HG02885 (cell line): ENCODE measurements around the gene AP3D1.
A peak's percentile ranks its signal among the peaks of the same experiment; 100 is the strongest.

Experiments
- ATAC-seq: cut with Tn5 transposase; IDR thresholded peaks from one replicate; pipeline ENCODE4 v1.9.1; 2021; ENCODE audit warnings: mild to moderate bottlenecking; ENCODE audit not compliant: unreplicated experiment, poor library complexity

AP3D1 gene

DNA sequence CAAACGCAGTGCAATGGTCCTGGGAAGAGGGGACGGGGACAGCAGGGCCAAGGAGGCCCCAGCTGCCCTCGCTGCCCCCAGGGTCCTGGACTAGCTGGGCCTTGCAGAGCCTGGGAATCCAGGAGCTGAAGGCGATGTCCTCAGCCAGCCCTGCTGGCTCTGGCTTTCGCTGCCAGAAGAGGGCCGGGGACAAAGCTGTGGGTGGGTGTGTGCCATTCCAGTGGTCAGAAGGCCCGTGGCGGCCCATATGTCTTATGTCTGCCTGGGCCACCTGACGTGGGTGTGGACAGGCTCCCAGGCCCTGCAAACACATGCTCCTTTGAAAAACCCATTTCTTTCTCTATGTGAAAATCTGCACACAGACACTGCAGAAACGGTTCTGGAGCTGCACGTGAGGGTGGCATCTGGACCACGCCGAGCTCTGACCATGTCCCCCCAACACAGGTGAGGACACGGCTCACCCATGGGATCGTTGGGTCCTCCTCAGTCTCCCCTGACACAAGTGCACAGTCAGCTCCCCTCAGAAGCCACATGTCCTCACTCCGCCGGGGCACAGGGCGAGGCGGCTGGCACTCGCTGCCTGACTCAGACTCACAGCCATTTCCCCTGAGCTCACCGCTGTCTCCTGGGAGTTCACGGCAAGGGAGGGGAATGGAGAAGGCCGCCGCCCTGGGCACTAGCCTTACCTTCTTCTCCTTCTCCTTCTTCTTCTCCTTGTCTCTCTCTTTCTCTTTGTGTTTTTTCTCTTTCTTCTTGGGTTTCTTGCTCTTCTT lies 37.7 kb downstream of the AP3D1 start:
- ATAC-seq, result no peak

DNA sequence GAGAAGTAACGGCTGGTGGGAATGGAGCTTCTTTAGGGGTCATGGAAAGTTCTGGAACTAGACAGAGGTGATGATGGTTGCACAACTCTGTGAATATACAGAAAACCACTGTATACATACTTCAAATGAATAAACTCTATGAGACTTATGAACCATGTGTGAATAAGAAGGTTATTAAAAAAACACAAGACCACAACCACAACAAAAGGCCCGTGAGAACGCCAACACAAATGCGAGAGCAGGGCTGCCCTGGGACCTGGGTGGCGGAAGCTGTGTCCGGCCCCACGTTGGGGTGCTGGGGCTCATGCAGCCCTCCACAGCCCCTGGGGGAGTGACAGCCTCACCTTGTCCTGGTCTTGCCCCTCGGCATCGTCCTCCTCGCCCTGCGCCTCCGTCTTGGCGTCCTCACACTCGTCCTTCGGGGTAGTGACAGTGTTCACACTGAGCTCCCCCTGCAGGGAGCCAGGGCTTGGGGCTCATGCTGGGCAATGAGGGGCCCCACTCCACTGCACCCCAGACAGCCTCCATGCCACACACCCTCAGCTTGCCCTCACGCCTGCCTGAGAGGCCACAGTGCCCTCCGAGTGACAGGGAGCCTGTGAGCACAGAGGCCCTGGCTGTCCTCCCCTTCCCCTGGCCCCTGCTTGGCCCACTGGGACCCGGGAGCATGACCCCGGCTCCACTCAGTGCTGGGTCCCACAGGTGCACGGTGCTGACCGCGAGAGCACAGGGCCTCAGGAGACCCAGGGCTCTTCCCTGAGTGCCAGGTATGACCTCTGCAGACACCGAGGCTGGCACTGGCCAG lies 38.6 kb downstream of the AP3D1 start:
- ATAC-seq, result no peak

DNA sequence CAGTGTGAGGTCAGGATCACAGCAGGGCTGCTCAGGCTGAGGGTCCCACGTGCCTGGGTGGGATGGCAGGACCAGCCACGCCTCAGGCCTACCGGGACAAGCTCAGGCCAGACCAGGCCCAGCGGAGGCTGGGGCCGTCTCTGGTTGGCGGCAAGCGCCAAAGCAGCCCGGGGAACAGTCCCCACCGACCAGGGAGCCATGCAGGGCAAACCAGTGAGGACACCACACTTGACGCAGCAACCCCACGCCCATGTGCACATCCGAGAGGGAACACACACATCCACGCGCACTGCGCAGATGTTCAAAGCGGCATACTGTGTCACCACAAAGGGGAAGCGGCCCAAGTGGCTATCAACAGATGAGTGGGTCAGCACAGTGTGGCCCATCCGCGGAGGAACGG lies 39.5 kb downstream of the AP3D1 start:
- no peak for ATAC-seq

DNA sequence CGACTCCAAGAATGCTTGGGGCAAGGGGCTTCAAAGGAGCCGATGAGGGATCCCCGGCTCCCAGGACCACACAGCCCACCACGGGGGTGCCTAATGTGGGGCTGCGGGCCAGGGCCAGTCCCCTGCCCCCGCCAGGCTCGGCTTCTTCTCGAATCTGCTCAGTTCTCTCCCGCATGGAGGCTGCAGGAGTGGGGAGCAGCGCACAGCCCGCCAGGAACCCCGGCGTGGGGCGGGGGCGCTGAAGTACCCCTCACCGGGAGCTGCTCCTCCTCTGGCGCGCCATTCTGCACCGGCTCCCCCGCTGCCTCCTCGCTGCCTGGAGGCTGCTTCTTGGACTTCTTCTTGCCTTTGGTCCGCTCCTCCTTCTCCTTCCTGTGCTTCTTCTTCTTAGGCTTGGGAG lies 39.9 kb downstream of the AP3D1 start:
- no peak for ATAC-seq

DNA sequence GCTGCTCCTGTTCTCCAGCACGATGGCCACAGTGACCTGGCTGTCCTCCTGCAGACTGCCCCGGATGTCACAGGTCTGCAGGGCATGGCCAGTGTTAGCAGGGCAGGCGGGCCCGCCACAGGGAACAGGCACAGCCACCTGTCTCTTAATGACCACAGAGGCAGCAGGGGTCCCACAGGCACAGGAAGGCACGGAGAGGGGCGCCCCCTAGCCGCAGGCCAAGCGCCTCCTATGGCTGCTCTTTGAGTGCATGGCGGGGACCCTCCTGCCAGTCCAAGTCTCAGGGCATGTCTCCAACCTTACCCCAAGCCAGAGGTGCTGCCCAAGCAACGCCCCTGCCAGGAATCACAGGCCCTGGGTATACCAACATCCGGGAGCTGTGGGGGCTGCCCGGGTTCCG lies 40.5 kb downstream of the AP3D1 start:
- ATAC-seq, result no peak

DNA sequence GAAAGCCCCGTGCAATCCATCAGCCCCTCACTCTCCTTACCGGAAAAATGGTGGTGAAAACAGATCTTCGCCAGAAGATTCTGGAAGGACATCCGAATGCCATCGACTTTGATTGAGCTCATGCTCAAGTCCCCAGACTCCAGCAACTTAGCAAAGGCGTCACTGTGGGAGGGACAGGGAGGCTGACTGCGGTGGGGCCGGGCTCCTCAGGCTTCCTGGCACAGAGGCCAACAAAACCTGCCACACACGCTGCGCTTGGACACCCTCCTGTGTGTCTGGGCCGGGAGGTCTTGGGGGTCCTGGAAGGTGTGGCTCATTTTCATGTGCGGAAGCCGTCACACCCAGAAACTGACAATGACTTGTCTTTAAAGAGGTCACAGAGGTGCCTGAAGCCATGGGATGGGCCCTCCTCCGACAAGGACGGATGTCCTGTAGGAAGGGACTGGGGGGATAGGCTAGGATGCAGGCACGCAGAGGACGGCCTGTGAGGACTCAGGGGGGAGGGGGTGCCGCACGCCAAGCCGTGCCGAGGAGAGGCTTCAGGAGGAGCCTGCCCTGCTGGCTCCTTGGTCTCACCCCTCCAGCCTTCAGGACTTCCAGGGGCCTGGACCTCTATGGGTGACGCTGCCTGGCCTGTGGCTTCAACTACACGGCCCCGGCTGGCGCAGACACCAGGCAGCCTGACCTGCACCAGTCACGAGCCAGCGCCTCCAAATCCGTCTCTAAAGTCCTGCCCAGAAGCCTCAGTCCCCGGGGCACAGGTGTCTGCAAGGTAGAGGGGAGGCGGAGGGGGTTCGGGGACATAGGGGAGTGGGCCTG lies 42.1 kb downstream of the AP3D1 start:
- ATAC-seq, result no peak

DNA sequence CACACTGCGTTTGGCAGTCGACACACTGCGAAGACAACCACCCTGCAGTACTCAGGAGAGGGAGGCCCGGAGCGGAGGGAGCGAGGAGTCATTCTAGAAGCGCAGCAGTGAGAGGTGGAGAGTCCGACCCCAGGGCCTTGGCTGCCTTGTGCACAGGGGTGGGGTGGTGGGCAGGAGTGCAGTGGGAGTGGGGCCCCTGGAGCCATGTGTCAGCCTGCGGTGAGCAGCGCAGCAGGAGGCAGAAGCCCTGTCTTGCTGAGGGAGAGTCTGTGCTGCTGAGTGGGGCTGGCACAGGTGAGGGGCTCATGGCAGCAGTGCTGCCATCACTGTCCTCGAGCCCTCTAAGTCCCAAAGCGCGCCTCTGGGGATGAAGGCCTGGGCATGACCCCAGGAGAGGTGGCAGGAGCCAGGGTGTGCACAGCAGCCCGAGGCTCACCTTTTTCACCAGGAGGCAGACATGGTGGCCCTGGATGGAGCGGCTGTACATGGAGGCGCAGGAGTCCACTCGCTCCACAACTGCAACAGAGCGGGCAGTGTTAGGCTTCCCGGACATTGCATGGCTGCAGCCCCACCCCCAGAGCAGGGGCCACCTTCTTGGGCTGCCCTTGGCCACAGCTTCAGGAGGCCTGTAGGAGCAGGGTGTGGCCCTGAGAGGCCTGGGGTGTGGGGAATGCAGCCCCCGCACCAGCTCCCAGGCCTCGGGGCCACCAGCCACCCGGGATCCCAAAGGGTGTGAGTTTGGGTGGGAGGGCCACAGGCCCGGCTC lies 42.9 kb downstream of the AP3D1 start:
- no peak for ATAC-seq

DNA sequence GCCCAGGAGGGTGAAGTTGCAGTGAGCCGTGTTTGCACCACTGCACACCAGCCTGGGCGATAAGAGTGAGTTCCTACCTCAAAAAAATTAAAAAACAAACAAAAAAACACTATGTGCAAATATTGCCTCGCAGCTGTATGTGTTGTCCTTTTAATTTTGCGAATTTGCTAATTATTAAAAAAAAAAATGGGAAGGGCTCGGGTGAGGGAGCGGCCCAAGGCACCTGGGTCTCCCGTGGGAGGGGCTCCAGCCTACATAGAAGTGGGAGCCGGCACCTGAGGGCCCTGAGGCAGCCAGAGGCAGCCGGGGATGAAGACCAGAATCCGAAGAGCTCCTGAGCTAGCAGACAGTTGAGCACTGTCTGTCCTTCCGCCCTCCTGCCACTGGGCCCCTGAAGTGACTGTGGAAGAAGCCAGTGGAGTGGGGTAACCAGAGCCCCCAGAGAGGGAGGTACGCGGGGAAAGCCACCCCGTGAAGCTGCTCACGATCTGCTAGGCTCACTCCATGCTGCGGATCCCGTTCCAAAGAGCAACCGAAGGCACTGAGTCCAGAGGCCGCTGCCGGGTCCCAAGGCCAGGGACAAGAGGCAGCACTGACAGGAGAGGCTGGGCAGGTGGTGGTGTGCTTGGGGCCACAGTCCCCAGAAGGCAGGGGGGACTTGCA lies 48.2 kb downstream of the AP3D1 start:
- no peak for ATAC-seq

DNA sequence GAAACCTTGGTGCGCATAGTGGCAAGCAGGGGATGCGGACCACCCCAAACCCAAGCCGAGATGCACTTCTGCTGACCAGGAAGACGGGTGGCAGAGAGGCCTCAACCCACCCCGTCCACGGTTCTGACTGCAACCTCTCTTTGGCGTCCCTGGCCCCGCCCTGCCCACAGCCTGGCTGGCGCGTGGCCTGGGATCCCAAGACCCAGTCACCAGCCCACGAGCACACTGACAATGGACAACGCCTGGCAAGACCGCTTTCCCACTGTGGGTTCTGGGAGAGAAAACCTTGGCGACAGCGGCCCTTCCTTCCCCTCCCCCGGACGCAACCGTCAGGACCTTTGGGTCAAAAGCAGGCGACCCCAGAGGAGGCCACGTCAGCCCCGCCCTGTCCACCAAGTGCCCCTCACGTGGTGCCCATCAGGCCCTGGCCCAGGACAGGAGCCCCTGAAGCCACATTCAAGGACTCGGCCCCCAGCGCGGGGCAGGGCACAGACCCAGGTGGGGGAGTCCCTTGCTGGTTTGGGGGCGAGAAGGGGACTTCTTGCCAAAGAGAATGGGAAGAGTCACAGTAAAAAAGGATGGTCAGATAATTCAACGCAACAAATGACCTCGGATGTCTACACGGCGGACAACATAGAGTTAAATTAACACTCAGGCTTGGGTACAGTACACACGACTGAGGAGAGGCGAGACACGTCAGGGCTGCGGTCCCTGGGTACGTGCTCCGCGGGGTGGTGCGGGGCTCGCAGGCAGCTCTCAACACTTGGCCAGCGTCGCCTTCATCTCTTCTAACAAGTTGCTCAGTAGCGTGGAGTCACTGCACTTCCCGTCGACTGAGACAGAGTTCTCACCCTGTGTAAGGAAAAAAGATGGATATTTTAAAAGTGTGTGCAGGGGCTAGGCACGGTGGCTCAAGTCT lies 49.7 kb downstream of the AP3D1 start:
- no peak for ATAC-seq

DNA sequence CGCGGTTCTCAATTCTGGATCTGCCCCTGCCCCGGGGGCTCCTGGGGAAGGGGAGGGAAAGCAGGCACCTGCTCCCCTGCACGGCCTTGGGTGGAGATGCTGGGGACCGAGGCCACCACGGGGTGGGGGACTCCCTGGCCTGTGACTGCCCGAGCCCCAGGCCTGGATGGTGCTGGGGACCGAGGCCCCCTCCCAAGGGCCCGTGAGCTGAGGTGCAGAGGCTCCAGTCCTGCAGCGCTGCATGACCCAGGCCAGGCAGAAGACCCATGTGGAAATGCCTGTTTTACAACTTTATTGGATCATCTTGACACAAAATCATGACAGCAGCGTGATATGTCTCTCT lies 50.7 kb downstream of the AP3D1 start:
- ATAC-seq, result no peak

DNA sequence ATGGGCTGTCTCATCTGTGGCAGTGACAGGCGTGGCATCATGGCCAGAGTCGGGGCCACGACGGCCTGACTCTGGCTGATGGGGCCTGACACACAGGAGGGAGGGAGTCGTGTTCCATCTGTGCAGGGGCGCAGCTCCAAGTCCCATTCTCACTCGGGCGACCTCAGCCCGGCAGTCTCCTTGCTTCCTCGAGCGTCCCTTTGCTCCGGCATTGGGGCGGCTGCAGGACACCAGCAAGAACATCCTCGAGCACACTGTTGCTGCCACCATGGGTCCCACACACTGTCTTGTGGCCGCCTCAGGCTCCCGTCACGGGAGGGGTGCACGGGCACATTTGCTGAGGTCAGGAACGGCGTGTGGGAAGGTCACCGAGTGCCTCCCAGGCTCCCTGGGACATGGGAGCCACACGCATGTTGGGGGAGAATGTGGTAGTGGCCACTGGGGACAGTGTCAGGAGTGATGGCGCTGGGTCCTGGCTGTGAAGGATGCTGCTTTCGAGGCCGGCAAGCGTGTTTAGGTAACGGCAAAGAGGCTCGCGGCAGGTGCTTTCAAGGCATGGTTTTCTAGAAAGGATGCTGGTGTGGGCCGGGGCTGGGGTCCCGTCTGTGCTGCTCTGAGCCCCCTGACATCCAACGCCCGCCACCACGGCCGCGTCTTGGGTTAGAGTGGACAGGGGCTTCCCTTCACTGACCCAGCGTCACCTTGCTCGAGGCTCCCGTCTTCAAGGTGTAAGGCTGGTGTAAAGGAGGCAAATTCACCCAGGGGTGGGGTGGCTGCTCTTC lies 51.2 kb downstream of the AP3D1 start:
- ATAC-seq, result no peak

DNA sequence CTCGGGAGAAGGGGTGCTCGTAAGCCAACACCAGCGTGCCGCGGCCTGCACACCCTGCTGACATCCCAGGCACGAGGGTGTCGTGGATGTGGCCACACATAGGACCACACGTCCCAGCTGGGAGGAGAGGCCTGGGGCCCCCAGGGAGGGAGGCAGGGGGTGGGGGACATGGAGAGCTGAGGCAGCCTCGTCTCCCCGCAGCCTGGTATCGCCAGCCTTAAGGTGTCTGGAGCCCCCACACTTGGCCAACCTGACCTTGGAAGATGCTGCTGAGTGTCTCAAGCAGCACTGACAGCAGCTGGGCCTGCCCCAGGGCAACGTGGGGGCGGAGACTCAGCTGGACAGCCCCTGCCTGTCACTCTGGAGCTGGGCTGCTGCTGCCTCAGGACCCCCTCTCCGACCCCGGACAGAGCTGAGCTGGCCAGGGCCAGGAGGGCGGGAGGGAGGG lies 52.3 kb downstream of the AP3D1 start:
- ATAC-seq, result no peak

DNA sequence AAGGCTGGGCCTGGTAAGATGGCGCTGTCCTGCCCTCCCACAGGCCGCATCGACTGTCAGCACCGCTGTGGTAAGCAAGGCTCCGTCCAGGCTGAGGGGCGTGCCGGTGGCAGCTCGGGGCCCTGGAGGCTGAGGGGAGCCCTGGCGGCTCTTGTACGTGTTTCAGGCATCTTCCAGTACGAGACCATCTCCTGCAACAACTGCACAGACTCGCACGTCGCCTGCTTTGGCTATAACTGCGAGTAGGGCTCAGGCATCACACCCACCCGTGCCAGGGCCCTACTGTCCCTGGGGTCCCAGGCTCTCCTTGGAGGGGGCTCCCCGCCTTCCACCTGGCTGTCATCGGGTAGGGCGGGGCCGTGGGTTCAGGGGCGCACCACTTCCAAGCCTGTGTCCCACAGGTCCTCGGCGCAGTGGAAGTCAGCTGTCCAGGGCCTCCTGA lies 53.5 kb downstream of the AP3D1 start:
- ATAC-seq, result no peak

DNA sequence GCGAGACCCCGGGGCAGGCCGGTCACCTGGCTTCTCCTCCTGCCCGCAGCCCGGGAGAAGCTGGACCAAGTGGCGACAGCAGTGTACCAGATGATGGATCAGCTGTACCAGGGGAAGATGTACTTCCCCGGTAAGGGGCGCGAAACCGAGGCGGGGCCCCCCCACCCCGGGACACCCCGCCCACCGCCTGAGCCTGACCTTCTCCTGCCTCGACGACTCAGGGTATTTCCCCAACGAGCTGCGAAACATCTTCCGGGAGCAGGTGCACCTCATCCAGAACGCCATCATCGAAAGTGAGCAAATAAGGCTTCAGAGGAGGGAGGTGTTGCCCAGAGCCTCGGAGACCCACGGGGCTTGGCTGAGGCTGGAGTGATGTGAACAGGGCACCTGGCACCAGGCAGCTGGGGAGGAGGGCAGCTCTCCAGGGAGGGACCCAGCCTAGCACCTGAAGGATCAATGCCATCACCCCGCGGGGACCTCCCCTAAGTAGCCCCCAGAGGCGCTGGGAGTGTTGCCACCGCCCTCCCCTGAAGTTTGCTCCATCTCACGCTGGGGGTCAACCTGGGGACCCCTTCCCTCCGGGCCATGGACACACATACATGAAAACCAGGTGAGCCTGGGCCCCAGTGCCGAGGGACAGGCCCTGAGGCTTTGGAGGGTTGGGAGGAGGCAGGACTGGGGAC lies 54.0 kb downstream of the AP3D1 start:
- no peak for ATAC-seq

DNA sequence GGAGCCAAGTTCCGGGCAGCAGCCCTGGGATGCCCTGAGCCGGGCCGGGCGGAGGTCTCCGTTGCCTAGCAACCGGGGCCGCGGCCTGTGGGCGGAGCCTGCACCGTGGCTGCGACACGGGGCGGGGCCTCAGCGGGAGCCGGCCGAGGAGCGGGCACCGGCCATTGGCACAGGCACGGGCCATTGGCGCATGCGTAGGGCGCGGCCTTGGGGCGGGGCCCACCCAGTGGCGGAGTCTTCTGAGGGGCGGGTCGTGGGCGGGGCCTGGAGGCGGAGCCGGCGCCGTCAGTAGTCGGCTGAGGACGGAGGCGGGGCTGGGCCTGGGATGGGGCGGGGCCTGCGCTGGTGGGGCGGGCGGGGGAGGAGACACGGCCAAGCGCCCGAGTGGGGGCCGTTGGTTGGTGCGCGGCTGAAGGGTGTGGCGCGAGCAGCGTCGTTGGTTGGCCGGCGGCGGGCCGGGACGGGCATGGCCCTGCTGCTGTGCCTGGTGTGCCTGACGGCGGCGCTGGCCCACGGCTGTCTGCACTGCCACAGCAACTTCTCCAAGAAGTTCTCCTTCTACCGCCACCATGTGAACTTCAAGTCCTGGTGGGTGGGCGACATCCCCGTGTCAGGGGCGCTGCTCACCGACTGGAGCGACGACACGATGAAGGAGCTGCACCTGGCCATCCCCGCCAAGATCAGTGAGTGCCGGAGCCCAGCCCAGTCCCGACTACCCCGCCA lies 54.7 kb downstream of the AP3D1 start, which contains the start of gene IZUMO4:
TSS of gene IZUMO4 (plus strand) at position 436 of the 723 bp plus-strand sequence. CDS start at position 467, 31 bp downstream.
- peak; percentile 79 for ATAC-seq

DNA sequence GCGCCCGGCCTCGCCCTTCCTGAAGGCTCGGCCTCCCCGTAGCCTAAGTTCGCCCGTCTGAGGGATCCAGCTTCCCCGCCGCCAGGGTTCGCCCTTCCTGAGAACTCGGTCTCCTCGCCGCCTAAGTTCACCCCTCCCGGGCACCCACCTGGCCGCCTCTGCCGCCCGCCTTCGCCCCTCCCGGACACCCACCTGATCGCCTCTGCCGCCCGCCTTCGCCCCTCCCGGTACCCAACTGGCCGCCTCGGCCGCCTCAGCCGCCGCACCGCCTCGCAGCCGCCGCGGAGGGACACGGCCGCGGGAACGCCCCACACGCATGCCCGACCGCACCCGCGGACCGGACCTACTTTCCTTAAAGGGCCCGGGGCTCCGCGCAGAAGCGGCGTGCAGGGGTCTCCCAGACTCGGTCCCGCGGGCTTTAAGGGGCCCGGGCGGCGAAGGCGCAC lies 55.3 kb downstream of the AP3D1 start, which contains the start of gene MOB3A:
TSS of gene MOB3A (minus strand) at position 293 of the 446 bp plus-strand sequence. CDS start 17,766 bp downstream, outside the sequence.
- peak; percentile 42 for ATAC-seq
